Astrocyte (in vitro differentiated cells and primary cell): ENCODE measurements around the gene PISD. TPM values are rescaled to one million over a fixed set of nuclear protein-coding genes. Genes with fewer than 3 reads are reported as not detected.

Source experiments
- DNase-seq: peaks from one replicate; pipeline ENCODE4 v3.0.0-alpha.2; 2010; ENCODE audit warnings: low read depth
- FAIRE-seq: peaks from 2 replicates; lab custom pipeline; 2011; peaks lifted over from hg19 to GRCh38; lab: Jason Lieb, UNC
- H2AFZ ChIP-seq: 2 replicates; pipeline ENCODE4 v1.6.0; 2012; ENCODE audit warnings: low read depth, low read length, inconsistent platforms
- H3K27ac ChIP-seq: 2 replicates; pipeline ENCODE4 v1.5.1; 2011; ENCODE audit warnings: low read depth, low read length, inconsistent platforms
- H3K27me3 ChIP-seq: 2 replicates; pipeline ENCODE4 v1.6.0; 2011; ENCODE audit warnings: low read length, inconsistent platforms; ENCODE audit not compliant: insufficient read depth
- H3K36me3 ChIP-seq: 2 replicates; pipeline ENCODE4 v1.5.1; 2011; ENCODE audit warnings: low read length, inconsistent platforms; ENCODE audit not compliant: insufficient read depth
- H3K4me1 ChIP-seq: 2 replicates; pipeline ENCODE4 v1.5.1; 2011; ENCODE audit warnings: low read length, inconsistent platforms; ENCODE audit not compliant: insufficient read depth
- H3K4me2 ChIP-seq: 2 replicates; pipeline ENCODE4 v1.6.0; 2012; ENCODE audit warnings: low read length, inconsistent platforms
- H3K4me3 ChIP-seq: 2 replicates; pipeline ENCODE4 v1.5.1; 2011; ENCODE audit warnings: low read depth, mild to moderate bottlenecking, low read length, inconsistent platforms; ENCODE audit not compliant: insufficient read depth
- H3K79me2 ChIP-seq: 2 replicates; pipeline ENCODE4 v1.6.0; 2012; ENCODE audit warnings: mild to moderate bottlenecking, low read length, inconsistent platforms; ENCODE audit not compliant: insufficient read depth
- H3K9ac ChIP-seq: 2 replicates; pipeline ENCODE4 v1.6.0; 2012; ENCODE audit warnings: mild to moderate bottlenecking, low read length, inconsistent platforms
- H3K9me3 ChIP-seq: 2 replicates; pipeline ENCODE4 v1.5.1; 2012; ENCODE audit warnings: low read depth, mild to moderate bottlenecking, low read length, inconsistent platforms; ENCODE audit not compliant: insufficient read depth
- H4K20me1 ChIP-seq: 2 replicates; pipeline ENCODE4 v1.6.0; 2012; ENCODE audit warnings: low read length, inconsistent platforms; ENCODE audit not compliant: insufficient read depth
- H3K27ac Mint-ChIP-seq: one replicate; pipeline ENCODE4 v1.8.0; 2021; ENCODE audit warnings: mild to moderate bottlenecking, mixed read lengths; ENCODE audit not compliant: unreplicated experiment
- H3K27me3 Mint-ChIP-seq: one replicate; pipeline ENCODE4 v1.8.0; 2021; ENCODE audit warnings: low read depth, mixed read lengths; ENCODE audit not compliant: unreplicated experiment
- H3K36me3 Mint-ChIP-seq: one replicate; pipeline ENCODE4 v1.8.0; 2021; ENCODE audit warnings: low read depth, mixed read lengths; ENCODE audit not compliant: unreplicated experiment
- H3K4me1 Mint-ChIP-seq: one replicate; pipeline ENCODE4 v1.8.0; 2021; ENCODE audit warnings: low read depth, mixed read lengths; ENCODE audit not compliant: unreplicated experiment
- H3K4me3 Mint-ChIP-seq: one replicate; pipeline ENCODE4 v1.8.0; 2021; ENCODE audit warnings: mild to moderate bottlenecking, moderate library complexity, mixed read lengths; ENCODE audit not compliant: unreplicated experiment
- H3K9me3 Mint-ChIP-seq: one replicate; pipeline ENCODE4 v1.8.0; 2021; ENCODE audit warnings: mild to moderate bottlenecking, mixed read lengths; ENCODE audit not compliant: unreplicated experiment
- EZH2 ChIP-seq: IDR thresholded peaks from 2 replicates; pipeline ENCODE4 v1.6.1; 2012; ENCODE audit warnings: mild to moderate bottlenecking, low read length, inconsistent platforms; ENCODE audit not compliant: insufficient read depth
- total RNA-seq: library from RNA; stranded (reverse); gene quantifications from 2 replicates; pipeline ENCODE4 v1.2.1, GENCODE V29; 2021
- TF ChIP-seq, protein P1 (sequence below): IDR thresholded peaks from 2 replicates; pipeline ENCODE4 v1.5.1; 2011; ENCODE audit warnings: low read depth, mild to moderate bottlenecking, inconsistent platforms, low read length, moderate library complexity; ENCODE audit not compliant: insufficient read depth

PISD gene
- total RNA-seq, 1 donor from 2014 or later: 43.2 TPM

DNA sequence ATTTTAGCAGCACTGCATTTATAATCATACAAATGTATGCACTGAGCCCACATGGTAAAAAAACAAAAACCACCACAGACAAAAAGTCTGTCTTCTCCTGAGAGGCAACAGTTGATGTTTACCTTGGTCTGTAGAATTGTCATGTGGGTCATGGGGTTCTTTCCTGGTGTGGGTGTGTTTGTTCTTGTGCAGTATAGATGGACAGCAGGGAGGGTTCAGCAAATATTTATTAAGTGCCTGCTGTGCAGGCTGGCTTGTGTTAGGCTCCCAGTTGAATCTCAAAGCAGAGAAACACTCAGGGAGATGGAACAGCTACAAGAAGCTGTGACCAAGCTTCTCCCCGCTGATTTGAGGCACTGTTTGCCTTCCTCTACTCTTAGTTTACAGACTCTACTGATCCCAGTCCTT is 82.2 kb downstream of the PISD start:
- H3K4me1 Mint-ChIP-seq: peaks cover 14% of the 10 kb centered on the region
- Histone ChIP-seq H3K9ac (no peak overlapping the region), H3K4me3 (no peak overlapping the region), H3K27ac (no peak overlapping the region), H3K79me2 (no peaks in the 10 kb centered on the region), H3K27me3 (no peaks in the 10 kb centered on the region), H4K20me1 (no peaks in the 10 kb centered on the region), H2AFZ (no peak overlapping the region), H3K36me3 (no peaks in the 10 kb centered on the region), H3K4me2 (no peak overlapping the region), H3K4me1 (peaks cover 13% of the 10 kb centered on the region), H3K9me3 (no peaks in the 10 kb centered on the region)
- no peaks in the 10 kb centered on the region for H3K9me3 Mint-ChIP-seq
- peaks cover 9% of the 10 kb centered on the region for H3K36me3 Mint-ChIP-seq
- H3K27me3 Mint-ChIP-seq: peaks cover 2% of the 10 kb centered on the region
- TF ChIP-seq, protein P1, sequence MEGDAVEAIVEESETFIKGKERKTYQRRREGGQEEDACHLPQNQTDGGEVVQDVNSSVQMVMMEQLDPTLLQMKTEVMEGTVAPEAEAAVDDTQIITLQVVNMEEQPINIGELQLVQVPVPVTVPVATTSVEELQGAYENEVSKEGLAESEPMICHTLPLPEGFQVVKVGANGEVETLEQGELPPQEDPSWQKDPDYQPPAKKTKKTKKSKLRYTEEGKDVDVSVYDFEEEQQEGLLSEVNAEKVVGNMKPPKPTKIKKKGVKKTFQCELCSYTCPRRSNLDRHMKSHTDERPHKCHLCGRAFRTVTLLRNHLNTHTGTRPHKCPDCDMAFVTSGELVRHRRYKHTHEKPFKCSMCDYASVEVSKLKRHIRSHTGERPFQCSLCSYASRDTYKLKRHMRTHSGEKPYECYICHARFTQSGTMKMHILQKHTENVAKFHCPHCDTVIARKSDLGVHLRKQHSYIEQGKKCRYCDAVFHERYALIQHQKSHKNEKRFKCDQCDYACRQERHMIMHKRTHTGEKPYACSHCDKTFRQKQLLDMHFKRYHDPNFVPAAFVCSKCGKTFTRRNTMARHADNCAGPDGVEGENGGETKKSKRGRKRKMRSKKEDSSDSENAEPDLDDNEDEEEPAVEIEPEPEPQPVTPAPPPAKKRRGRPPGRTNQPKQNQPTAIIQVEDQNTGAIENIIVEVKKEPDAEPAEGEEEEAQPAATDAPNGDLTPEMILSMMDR: no peak
- no peak for TF ChIP-seq EZH2
- DNase-seq: no peak
- FAIRE-seq: no peak
- no peak overlapping the region for H3K27ac Mint-ChIP-seq
- no peak overlapping the region for H3K4me3 Mint-ChIP-seq

DNA sequence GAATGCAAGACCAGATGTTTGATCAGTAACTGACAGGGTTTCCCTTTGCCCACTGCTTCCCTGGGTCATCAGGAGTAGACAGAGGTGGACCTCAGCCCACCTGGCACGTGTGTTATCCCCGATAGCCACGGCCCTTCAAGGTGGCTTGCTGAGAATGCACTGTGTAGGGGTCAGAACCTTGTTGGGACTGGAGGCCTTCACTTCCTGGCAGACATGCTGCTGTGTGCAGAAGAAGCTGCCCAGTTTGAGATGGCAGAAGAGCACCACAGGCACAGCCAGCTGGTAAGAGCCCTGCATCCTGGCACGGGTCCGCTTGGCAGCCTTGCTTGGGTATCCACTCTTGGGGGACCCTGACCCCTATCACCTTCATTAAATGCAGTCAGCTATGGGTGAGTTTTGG is 83.8 kb downstream of the PISD start:
- H3K27ac ChIP-seq: no peak overlapping the region
- no peaks in the 10 kb centered on the region for H3K4me1 ChIP-seq
- H3K36me3 ChIP-seq: no peaks in the 10 kb centered on the region
- TF ChIP-seq, protein P1: no peak
- Mint-ChIP-seq H3K27ac (no peak overlapping the region), H3K9me3 (no peaks in the 10 kb centered on the region), H3K27me3 (peaks cover 2% of the 10 kb centered on the region), H3K36me3 (peaks cover 11% of the 10 kb centered on the region), H3K4me1 (no peaks in the 10 kb centered on the region), H3K4me3 (no peak overlapping the region)
- no peak overlapping the region for H3K9ac ChIP-seq
- H4K20me1 ChIP-seq: no peaks in the 10 kb centered on the region
- FAIRE-seq (no peak), DNase-seq (no peak)
- no peaks in the 10 kb centered on the region for H3K27me3 ChIP-seq
- H3K4me2 ChIP-seq: no peak overlapping the region
- H3K79me2 ChIP-seq: no peaks in the 10 kb centered on the region
- no peaks in the 10 kb centered on the region for H3K9me3 ChIP-seq
- H2AFZ ChIP-seq: no peak overlapping the region
- no peak overlapping the region for H3K4me3 ChIP-seq

DNA sequence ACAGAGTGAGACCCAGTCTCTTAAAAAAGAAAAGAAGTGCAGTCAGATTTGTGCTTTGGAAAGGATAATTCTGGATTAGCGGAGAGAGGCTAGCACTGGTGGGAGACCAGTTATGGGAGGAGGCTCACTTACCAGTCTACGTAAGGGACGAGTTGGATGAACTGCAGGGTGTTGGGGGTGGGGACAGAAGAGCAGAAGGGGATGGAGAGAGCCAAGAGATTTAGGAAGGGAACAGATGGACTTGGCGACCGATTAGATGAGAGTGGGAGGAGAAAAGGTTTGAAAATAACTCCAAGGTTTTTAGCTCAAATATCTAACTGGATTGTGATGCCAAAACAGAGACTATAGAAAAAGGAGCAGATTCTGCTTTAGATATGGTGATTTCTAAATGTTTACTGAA is 84.3 kb downstream of the PISD start:
- H3K36me3 Mint-ChIP-seq: peaks cover 11% of the 10 kb centered on the region

More for the DNA sequence above, 84.3 kb downstream of the PISD start:
- no peak overlapping the region for H3K27ac ChIP-seq
- H3K4me2 ChIP-seq: no peak overlapping the region
- H3K9ac ChIP-seq: no peak overlapping the region
- Mint-ChIP-seq H3K4me3 (no peak overlapping the region), H3K27ac (no peak overlapping the region), H3K27me3 (peaks cover 2% of the 10 kb centered on the region), H3K9me3 (no peaks in the 10 kb centered on the region), H3K4me1 (no peaks in the 10 kb centered on the region)
- DNase-seq: no peak
- no peaks in the 10 kb centered on the region for H4K20me1 ChIP-seq
- no peak overlapping the region for H3K4me3 ChIP-seq
- TF ChIP-seq, protein P1: no peak
- no peak for TF ChIP-seq EZH2
- no peaks in the 10 kb centered on the region for H3K4me1 ChIP-seq
- H3K27me3 ChIP-seq: no peaks in the 10 kb centered on the region
- no peaks in the 10 kb centered on the region for H3K9me3 ChIP-seq
- no peak overlapping the region for H2AFZ ChIP-seq
- FAIRE-seq: no peak
- H3K79me2 ChIP-seq: no peaks in the 10 kb centered on the region
- H3K36me3 ChIP-seq: no peaks in the 10 kb centered on the region
